ENCODE measurements around the gene CHCHD2. TPM values are rescaled to one million over a fixed set of nuclear protein-coding genes. Genes with fewer than 3 reads are reported as not detected.

The CHCHD2 gene
- total and polyA plus RNA-seq, 2 experiments from 2014 or later, result 0.94 TPM; not detected in 1

- no peak overlapping the region for H2AFZ ChIP-seq
- H3K79me2 ChIP-seq (replicated peaks; ENCODE audit: insufficient read depth), result no peaks in the 10 kb centered on the region
- ATAC-seq (no peak), DNase-seq (ENCODE audit: low spot score) (no peak)
- H3K27me3 Mint-ChIP-seq (ENCODE audit: insufficient read depth, low read depth, poor library complexity), result peaks cover 7% of the 10 kb centered on the region
- no peak overlapping the region for H3K4me3 ChIP-seq
- no peaks in the 10 kb centered on the region for H3F3A ChIP-seq (replicated peaks; ENCODE audit: low read depth)
- peaks cover 97% of the 10 kb centered on the region for H3K9me3 Mint-ChIP-seq
- no peaks in the 10 kb centered on the region for H3K36me3 ChIP-seq (ENCODE audit: insufficient read depth)
- H3K27me3 ChIP-seq (ENCODE audit: insufficient read depth), result no peaks in the 10 kb centered on the region
- no peak overlapping the region for H3K27ac ChIP-seq (ENCODE audit: low read depth)
- no peak overlapping the region for H3K27ac Mint-ChIP-seq
- H3K4me3 Mint-ChIP-seq, result no peak overlapping the region
- H3K4me1 Mint-ChIP-seq, result no peaks in the 10 kb centered on the region
- TF ChIP-seq POLR2AphosphoS5 (IDR thresholded peaks at IDR 0.05; ENCODE audit: low read depth) (no peak), CREB1 (CRISPR knock-in tag; IDR thresholded peaks at IDR 0.05; ENCODE audit: low read depth) (no peak), EZH2 (IDR thresholded peaks at IDR 0.05; ENCODE audit: low read depth, unreplicated experiment) (no peak), CTCF (conservative IDR thresholded peaks at IDR 0.05; ENCODE audit: low read depth in 2 of 2) (no peak), NANOG (IDR thresholded peaks at IDR 0.05; ENCODE audit: borderline replicate concordance) (no peak), EZH2phosphoT487 (IDR thresholded peaks at IDR 0.05; ENCODE audit: unreplicated experiment) (no peak), JUNB (IDR thresholded peaks at IDR 0.05; ENCODE audit: unreplicated experiment) (no peak)
- peaks cover 35% of the 10 kb centered on the region for H3K36me3 Mint-ChIP-seq (ENCODE audit: low read depth)
- H4K20me1 ChIP-seq (replicated peaks; ENCODE audit: insufficient read depth), result no peaks in the 10 kb centered on the region
- H3K4me1 ChIP-seq (ENCODE audit: insufficient read depth), result no peaks in the 10 kb centered on the region
- H3K9me2 ChIP-seq (ENCODE audit: insufficient read depth), result no peaks in the 10 kb centered on the region
- no peak overlapping the region for H3K4me2 ChIP-seq
These were observed 15.2 kb upstream of the CHCHD2 start for GRCh38 chr7:56121440-56121839.

- peaks cover 94% of the 10 kb centered on the region for H3K9me3 Mint-ChIP-seq
- H3K4me2 ChIP-seq, result no peak within 1 kb of the TSS
- TF ChIP-seq CREB1 (CRISPR knock-in tag; IDR thresholded peaks at IDR 0.05; ENCODE audit: low read depth) (no peak), ZNF462 (CRISPR knock-in tag; IDR thresholded peaks at IDR 0.05) (no peak), CTCF (conservative IDR thresholded peaks at IDR 0.05; ENCODE audit: low read depth in 2 of 2) (no peak), NANOG (IDR thresholded peaks at IDR 0.05; ENCODE audit: borderline replicate concordance) (no peak)
These were observed 9.7 kb upstream of the CHCHD2 start, which contains the start of gene NUPR2 for GRCh38 chr7:56115852-56116538. Gene NUPR2, minus strand, starts transcription at chr7:56116417. Its CDS starts 103 bp downstream, at chr7:56116314.

More at GRCh38 chr7:56115852-56116538, 9.7 kb upstream of the CHCHD2 start, which contains the start of gene NUPR2:
- Mint-ChIP-seq H3K27ac (no peak within 1 kb of the TSS), H3K4me3 (no peak within 1 kb of the TSS), H3K36me3 (ENCODE audit: low read depth) (peaks cover 26% of the 10 kb centered on the region), H3K4me1 (no peaks in the 10 kb centered on the region), H3K27me3 (ENCODE audit: insufficient read depth, low read depth, poor library complexity) (no peaks in the 10 kb centered on the region)
- no peak within 1 kb of the TSS for H3K27ac ChIP-seq (ENCODE audit: low read depth)
- H4K20me1 ChIP-seq (replicated peaks; ENCODE audit: insufficient read depth), result no peaks in the 10 kb centered on the region
- H3K27me3 ChIP-seq (ENCODE audit: insufficient read depth), result no peaks in the 10 kb centered on the region
- ATAC-seq (no peak), DNase-seq (ENCODE audit: low spot score) (no peak)
- H3K79me2 ChIP-seq (replicated peaks; ENCODE audit: insufficient read depth), result no peaks in the 10 kb centered on the region
- no peaks in the 10 kb centered on the region for H3K4me1 ChIP-seq (ENCODE audit: insufficient read depth)
- H3K9me2 ChIP-seq (ENCODE audit: insufficient read depth), result no peaks in the 10 kb centered on the region
- H3K4me3 ChIP-seq, result no peak within 1 kb of the TSS
- H3F3A ChIP-seq (replicated peaks; ENCODE audit: low read depth), result no peaks in the 10 kb centered on the region
- H3K36me3 ChIP-seq (ENCODE audit: insufficient read depth), result no peaks in the 10 kb centered on the region
- H2AFZ ChIP-seq, result no peak within 1 kb of the TSS
